Activated CD4-positive, CD25-positive, alpha-beta regulatory T cell (primary cell): ENCODE data around the gene MYH10.

Experiments
- DNase-seq, 4 experiments: peaks; one replicate each; lab custom pipeline; 2025; lab: John Stamatoyannopoulos, UW

The MYH10 gene

GRCh38 chr17:8494506-8495111 is 135.9 kb downstream of the MYH10 start:
- no peak for DNase-seq

- DNase-seq: no peak
Measured at GRCh38 chr17:8494021-8494420, 136.5 kb downstream of the MYH10 start.

- no peak for DNase-seq
Measured at GRCh38 chr17:8492121-8492520, 138.4 kb downstream of the MYH10 start.

- DNase-seq: no peak
Measured at GRCh38 chr17:8490256-8491023, 140.1 kb downstream of the MYH10 start.

GRCh38 chr17:8489841-8490240 is 140.7 kb downstream of the MYH10 start:
- DNase-seq: no peak

- no peak for DNase-seq
Measured at GRCh38 chr17:8488901-8489300, 141.6 kb downstream of the MYH10 start.

GRCh38 chr17:8488491-8488890 is 142.0 kb downstream of the MYH10 start:
- no peak for DNase-seq

GRCh38 chr17:8487743-8488142 is 142.8 kb downstream of the MYH10 start:
- DNase-seq: no peak

- DNase-seq: no peak
Measured at GRCh38 chr17:8487130-8487645, 143.3 kb downstream of the MYH10 start.

- DNase-seq: no peak
Measured at GRCh38 chr17:8485491-8485890, 145.0 kb downstream of the MYH10 start.

GRCh38 chr17:8484465-8484864 is 146.1 kb downstream of the MYH10 start:
- no peak for DNase-seq

- no peak for DNase-seq
Measured at GRCh38 chr17:8482546-8482945, 148.0 kb downstream of the MYH10 start.

GRCh38 chr17:8481703-8482102 is 148.8 kb downstream of the MYH10 start:
- no peak for DNase-seq

- no peak for DNase-seq
Measured at GRCh38 chr17:8481089-8481488, 149.4 kb downstream of the MYH10 start.

GRCh38 chr17:8480011-8480976 is 150.2 kb downstream of the MYH10 start:
- DNase-seq: no peak

- DNase-seq: no peak
Measured at GRCh38 chr17:8479431-8479947, 151.0 kb downstream of the MYH10 start.

GRCh38 chr17:8477715-8478441 is 152.6 kb downstream of the MYH10 start:
- no peak for DNase-seq

- DNase-seq: no peak
Measured at GRCh38 chr17:8477171-8477570, 153.4 kb downstream of the MYH10 start.

GRCh38 chr17:8476741-8477140 is 153.8 kb downstream of the MYH10 start:
- DNase-seq: no peak

- DNase-seq: no peak
Measured at GRCh38 chr17:8475781-8476180, 154.7 kb downstream of the MYH10 start.

GRCh38 chr17:8475227-8475626 is 155.3 kb downstream of the MYH10 start:
- DNase-seq: no peak
